Astrocyte (in vitro differentiated cells and primary cell): ENCODE measurements around the gene SSUH2.

Experiments used
- CTCF ChIP-seq: IDR thresholded peaks from 2 replicates; pipeline ENCODE4 v1.5.1; 2011; ENCODE audit warnings: low read depth, mild to moderate bottlenecking, inconsistent platforms, low read length, moderate library complexity; ENCODE audit not compliant: insufficient read depth
- EZH2 ChIP-seq: IDR thresholded peaks from 2 replicates; pipeline ENCODE4 v1.6.1; 2012; ENCODE audit warnings: mild to moderate bottlenecking, low read length, inconsistent platforms; ENCODE audit not compliant: insufficient read depth

GRCh38 chr3:8579943-8580342 lies 64.7 kb downstream of the SSUH2 start:
- TF ChIP-seq CTCF (no peak), EZH2 (no peak)
